Caco-2 (cell line): ENCODE measurements around the gene ERICH6B. TPM values are rescaled to one million over a fixed set of nuclear protein-coding genes. Genes with fewer than 3 reads are reported as not detected.

Experiments
- BruUV-seq: library from RNA; stranded (reverse); fragments of 400-500 nt; replicated peaks from 2 replicates; lab custom pipeline; 2021; lab: Mats Ljungman, UMichigan
- CTCF ChIA-PET: fragments of 300-600 bp; sonication (Branson Sonifier 250); formaldehyde crosslinking; loops from one replicate; lab custom pipeline; 2022; ENCODE audit warnings: antibody characterized with exemption; lab: Charles Lee
- POLR2A ChIA-PET: fragments of 300-600 bp; sonication (Branson Sonifier 250); formaldehyde crosslinking; loops from one replicate; lab custom pipeline; 2022; ENCODE audit warnings: antibody characterized with exemption; lab: Charles Lee
- DNase-seq, 2 experiments: peaks; one replicate each; pipeline versions ENCODE4 v3.0.0 to v3.0.0-alpha.2; 2020 to 2022
- H3K27me3 ChIP-seq: replicated peaks from 2 replicates; pipeline ENCODE4 v1.6.0; 2011; ENCODE audit warnings: low read length; ENCODE audit not compliant: control insufficient read depth, insufficient read depth
- H3K36me3 ChIP-seq: 2 replicates; pipeline ENCODE4 v1.5.1; 2011; ENCODE audit warnings: low read length; ENCODE audit not compliant: control insufficient read depth, insufficient read depth
- H3K4me1 ChIP-seq: fragments of 250-450 bp; sonication (Bioruptor Pico); 2 replicates; pipeline ENCODE4 v1.5.1; 2020; ENCODE audit warnings: mild to moderate bottlenecking
- H3K4me3 ChIP-seq: 2 replicates; pipeline ENCODE4 v1.5.1; 2011; ENCODE audit warnings: low read depth, mild to moderate bottlenecking, control low read depth, low read length
- H3K9me3 ChIP-seq: fragments of 250-450 bp; sonication (Bioruptor Pico); 2 replicates; pipeline ENCODE4 v1.5.1; 2020; ENCODE audit warnings: mild to moderate bottlenecking, moderate library complexity
- H3K27ac Mint-ChIP-seq: one replicate; pipeline ENCODE4 v1.8.0; 2022; ENCODE audit warnings: mixed read lengths; ENCODE audit not compliant: unreplicated experiment
- H3K27me3 Mint-ChIP-seq: one replicate; pipeline ENCODE4 v1.8.0; 2022; ENCODE audit warnings: mixed read lengths; ENCODE audit not compliant: insufficient read depth, unreplicated experiment
- H3K36me3 Mint-ChIP-seq: one replicate; pipeline ENCODE4 v1.8.0; 2022; ENCODE audit warnings: mild to moderate bottlenecking, mixed read lengths; ENCODE audit not compliant: insufficient read depth, unreplicated experiment
- H3K4me1 Mint-ChIP-seq: one replicate; pipeline ENCODE4 v1.8.0; 2022; ENCODE audit warnings: low read depth, mixed read lengths; ENCODE audit not compliant: unreplicated experiment
- H3K4me3 Mint-ChIP-seq: one replicate; pipeline ENCODE4 v1.8.0; 2022; ENCODE audit warnings: mild to moderate bottlenecking, moderate library complexity, mixed read lengths; ENCODE audit not compliant: unreplicated experiment
- H3K9me3 Mint-ChIP-seq: one replicate; pipeline ENCODE4 v1.8.0; 2022; ENCODE audit warnings: mixed read lengths; ENCODE audit not compliant: unreplicated experiment
- intact Hi-C: fragments of 100-400 bp; cut with micrococcal nuclease; formaldehyde crosslinking; loops from one replicate; pipeline ENCODE4 v1.10.0; 2022; ENCODE audit not compliant: unreplicated experiment
- total RNA-seq: library from RNA; stranded (reverse); gene quantifications from 2 replicates; pipeline ENCODE4 v1.2.3, GENCODE V29; 2022
- TF ChIP-seq, protein P1 (sequence below), 2 experiments: fragments of 200-600 bp in 1 of 2; IDR thresholded peaks; 1 replicate in 1 of 2; 2 replicates in 1 of 2; pipeline versions ENCODE4 v1.5.1 to v1.8.0; 2011 to 2022; ENCODE audit warnings: antibody characterized with exemption in 1 of 2, control low read depth in 1 of 2, inconsistent platforms in 1 of 2, low read depth in 1 of 2, low read length in 1 of 2, mild to moderate bottlenecking in 1 of 2, moderate library complexity in 1 of 2; ENCODE audit not compliant: insufficient read depth in 1 of 2, severe bottlenecking in 1 of 2, unreplicated experiment in 1 of 2

The ERICH6B gene
- total RNA-seq, 1 experiment from 2014 or later: not detected

DNA sequence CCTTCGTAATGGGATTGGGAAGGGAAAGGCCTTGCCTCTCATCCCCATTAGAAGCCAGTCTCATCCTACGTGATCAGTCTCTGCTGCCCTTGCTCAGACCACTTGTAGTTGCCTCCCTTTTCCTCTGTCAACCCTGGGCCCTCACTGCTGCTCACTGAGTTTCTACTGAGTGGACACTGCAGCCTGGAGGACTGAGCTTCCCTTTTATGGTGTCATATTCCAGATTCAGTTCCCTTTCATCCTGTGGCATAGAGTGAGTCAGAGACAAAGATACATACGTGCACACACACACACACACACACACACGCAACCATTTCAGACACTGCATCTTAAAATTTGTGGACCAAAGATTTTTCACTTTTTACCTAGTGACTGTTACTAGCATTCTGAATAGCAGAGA lies 94.2 kb downstream of the ERICH6B start:
- no TSS peak for BruUV-seq
- TF ChIP-seq, protein P1, sequence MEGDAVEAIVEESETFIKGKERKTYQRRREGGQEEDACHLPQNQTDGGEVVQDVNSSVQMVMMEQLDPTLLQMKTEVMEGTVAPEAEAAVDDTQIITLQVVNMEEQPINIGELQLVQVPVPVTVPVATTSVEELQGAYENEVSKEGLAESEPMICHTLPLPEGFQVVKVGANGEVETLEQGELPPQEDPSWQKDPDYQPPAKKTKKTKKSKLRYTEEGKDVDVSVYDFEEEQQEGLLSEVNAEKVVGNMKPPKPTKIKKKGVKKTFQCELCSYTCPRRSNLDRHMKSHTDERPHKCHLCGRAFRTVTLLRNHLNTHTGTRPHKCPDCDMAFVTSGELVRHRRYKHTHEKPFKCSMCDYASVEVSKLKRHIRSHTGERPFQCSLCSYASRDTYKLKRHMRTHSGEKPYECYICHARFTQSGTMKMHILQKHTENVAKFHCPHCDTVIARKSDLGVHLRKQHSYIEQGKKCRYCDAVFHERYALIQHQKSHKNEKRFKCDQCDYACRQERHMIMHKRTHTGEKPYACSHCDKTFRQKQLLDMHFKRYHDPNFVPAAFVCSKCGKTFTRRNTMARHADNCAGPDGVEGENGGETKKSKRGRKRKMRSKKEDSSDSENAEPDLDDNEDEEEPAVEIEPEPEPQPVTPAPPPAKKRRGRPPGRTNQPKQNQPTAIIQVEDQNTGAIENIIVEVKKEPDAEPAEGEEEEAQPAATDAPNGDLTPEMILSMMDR (IDR thresholded peaks at IDR 0.05; ENCODE audit: insufficient read depth in 1 of 2, low read depth in 1 of 2, low read length in 1 of 2, severe bottlenecking in 1 of 2, unreplicated experiment in 1 of 2): no peak
- H3K4me1 Mint-ChIP-seq: peaks cover 61% of the 10 kb centered on the region
- Histone ChIP-seq H3K27me3 (no peaks in the 10 kb centered on the region), H3K4me3 (no peak overlapping the region), H3K36me3 (peaks cover 2% of the 10 kb centered on the region; the same call in 1 of the 2 replicates), H3K4me1 (peaks cover 84% of the 10 kb centered on the region), H3K9me3 (no peaks in the 10 kb centered on the region)
- H3K27ac Mint-ChIP-seq: peak overlapping the region; percentile 92
- DNase-seq: peak; percentile 64
- POLR2A ChIA-PET: no interaction called here
- H3K4me3 Mint-ChIP-seq: peak overlapping the region; percentile 73
- intact Hi-C loops: no loop called here
- H3K27me3 Mint-ChIP-seq: no peaks in the 10 kb centered on the region
- H3K36me3 Mint-ChIP-seq: peaks cover 89% of the 10 kb centered on the region
- CTCF ChIA-PET: interaction anchor here (0.6 to 1.5 kb wide), 3 partner anchors 8 to 180 kb away, joined by 3 to 6 read pairs (median 4); partner anchors contain the start of gene TPT1
- H3K9me3 Mint-ChIP-seq: no peaks in the 10 kb centered on the region

- peaks cover 89% of the 10 kb centered on the region for H3K36me3 Mint-ChIP-seq
- Histone ChIP-seq H3K36me3 (peaks cover 2% of the 10 kb centered on the region; the same call in 1 of the 2 replicates), H3K4me3 (no peak overlapping the region), H3K9me3 (no peaks in the 10 kb centered on the region), H3K27me3 (no peaks in the 10 kb centered on the region), H3K4me1 (peaks cover 76% of the 10 kb centered on the region)
- peak overlapping the region; percentile 92 for H3K27ac Mint-ChIP-seq
- H3K4me3 Mint-ChIP-seq: peak overlapping the region; percentile 73
- intact Hi-C loops: loop anchor here (1.0 to 2.0 kb wide), 3 partner anchors 8 to 209 kb away; no protein-coding TSS in a partner anchor
- no peaks in the 10 kb centered on the region for H3K27me3 Mint-ChIP-seq
- H3K4me1 Mint-ChIP-seq: peaks cover 50% of the 10 kb centered on the region
- ChIA-PET CTCF (no interaction called here), POLR2A (no interaction called here)
- no TSS peak for BruUV-seq
- DNase-seq: no peak
- TF ChIP-seq, protein P1 (IDR thresholded peaks at IDR 0.05; ENCODE audit: insufficient read depth in 1 of 2, low read depth in 1 of 2, low read length in 1 of 2, severe bottlenecking in 1 of 2, unreplicated experiment in 1 of 2): no peak
- no peaks in the 10 kb centered on the region for H3K9me3 Mint-ChIP-seq
Measured at GRCh38 chr13:45519493-45519892, 96.0 kb downstream of the ERICH6B start.

- H3K4me1 ChIP-seq: peaks cover 71% of the 10 kb centered on the region
- Mint-ChIP-seq H3K4me3 (peak overlapping the region; percentile 73), H3K27me3 (no peaks in the 10 kb centered on the region), H3K4me1 (peaks cover 43% of the 10 kb centered on the region), H3K36me3 (peaks cover 89% of the 10 kb centered on the region), H3K9me3 (no peaks in the 10 kb centered on the region), H3K27ac (peak overlapping the region; percentile 92)
- ChIA-PET POLR2A (interaction anchor here (0.7 kb wide), 1 partner anchor 178 kb away, joined by 3 read pairs; the partner anchor contains the start of gene TPT1), CTCF (no interaction called here)
- peak; percentile 52 to 76 for DNase-seq
- no peaks in the 10 kb centered on the region; the same call in 1 of the 2 replicates for H3K36me3 ChIP-seq
- H3K27me3 ChIP-seq: no peaks in the 10 kb centered on the region
- no peaks in the 10 kb centered on the region for H3K9me3 ChIP-seq
- TF ChIP-seq, protein P1 (IDR thresholded peaks at IDR 0.05; ENCODE audit: insufficient read depth in 1 of 2, low read depth in 1 of 2, low read length in 1 of 2, severe bottlenecking in 1 of 2, unreplicated experiment in 1 of 2): no peak
- no TSS peak for BruUV-seq
- no peak overlapping the region for H3K4me3 ChIP-seq
- intact Hi-C loops: loop anchor here (1.0 to 2.0 kb wide), 3 partner anchors 7 to 210 kb away; no protein-coding TSS in a partner anchor
Measured at GRCh38 chr13:45518525-45519245, 96.9 kb downstream of the ERICH6B start.
